ENCODE results near the gene TBC1D9B.

The TBC1D9B gene

DNA sequence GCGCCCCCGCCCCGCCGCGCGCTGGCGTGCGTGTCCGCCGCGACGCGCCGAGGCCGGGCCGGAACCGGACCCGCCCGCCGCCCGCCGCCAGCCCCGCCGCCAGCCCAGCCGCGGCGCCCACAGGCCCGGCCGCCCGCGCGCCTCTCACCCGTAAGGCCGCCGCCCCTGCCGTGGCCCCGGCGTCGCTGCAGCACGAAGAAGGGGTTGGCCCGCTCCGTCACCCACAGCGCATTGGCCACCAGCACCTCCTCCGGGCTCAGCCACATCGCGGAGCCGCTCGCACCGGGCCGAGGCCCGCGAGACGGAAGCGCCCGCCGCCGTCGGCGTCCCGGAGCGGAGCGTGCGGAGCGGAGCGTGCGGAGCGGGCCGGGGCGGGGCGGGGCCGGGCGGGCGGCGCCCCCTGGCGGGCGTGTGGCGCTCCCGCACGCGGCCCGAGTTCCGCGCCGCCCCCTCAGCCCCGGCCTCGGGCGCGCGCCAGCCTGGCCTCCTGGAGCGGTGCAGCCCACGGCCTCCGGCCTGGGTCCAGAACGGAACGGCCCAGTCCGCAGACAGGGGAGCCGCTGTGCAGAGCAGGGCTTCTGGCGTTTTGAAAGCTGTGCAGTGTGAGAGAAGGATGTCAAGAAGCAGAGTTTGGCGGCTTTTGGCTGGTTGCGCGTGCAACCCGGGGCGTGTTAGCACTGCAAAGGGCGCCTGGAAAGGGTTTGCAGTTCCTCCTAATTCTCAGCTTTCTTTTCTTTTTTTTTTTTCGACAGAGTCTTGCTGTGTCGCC is at the start of gene TBC1D9B:
Gene TBC1D9B, minus strand, starts transcription at position 342 of the 769 bp plus-strand sequence. Its CDS starts 76 bp downstream, at position 266.
- TF ChIP-seq, protein P1, sequence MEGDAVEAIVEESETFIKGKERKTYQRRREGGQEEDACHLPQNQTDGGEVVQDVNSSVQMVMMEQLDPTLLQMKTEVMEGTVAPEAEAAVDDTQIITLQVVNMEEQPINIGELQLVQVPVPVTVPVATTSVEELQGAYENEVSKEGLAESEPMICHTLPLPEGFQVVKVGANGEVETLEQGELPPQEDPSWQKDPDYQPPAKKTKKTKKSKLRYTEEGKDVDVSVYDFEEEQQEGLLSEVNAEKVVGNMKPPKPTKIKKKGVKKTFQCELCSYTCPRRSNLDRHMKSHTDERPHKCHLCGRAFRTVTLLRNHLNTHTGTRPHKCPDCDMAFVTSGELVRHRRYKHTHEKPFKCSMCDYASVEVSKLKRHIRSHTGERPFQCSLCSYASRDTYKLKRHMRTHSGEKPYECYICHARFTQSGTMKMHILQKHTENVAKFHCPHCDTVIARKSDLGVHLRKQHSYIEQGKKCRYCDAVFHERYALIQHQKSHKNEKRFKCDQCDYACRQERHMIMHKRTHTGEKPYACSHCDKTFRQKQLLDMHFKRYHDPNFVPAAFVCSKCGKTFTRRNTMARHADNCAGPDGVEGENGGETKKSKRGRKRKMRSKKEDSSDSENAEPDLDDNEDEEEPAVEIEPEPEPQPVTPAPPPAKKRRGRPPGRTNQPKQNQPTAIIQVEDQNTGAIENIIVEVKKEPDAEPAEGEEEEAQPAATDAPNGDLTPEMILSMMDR (IDR thresholded peaks at IDR 0.05; ENCODE audit: unreplicated experiment in 3 of 3), result peak; percentile 17 to 31 (median 27)
- Mint-ChIP-seq H3K27me3 (ENCODE audit: low read depth) (no peaks in the 10 kb centered on the region), H3K36me3 (ENCODE audit: low read depth) (peaks cover 17% of the 10 kb centered on the region), H3K4me1 (peaks cover 5% of the 10 kb centered on the region), H3K4me3 (peak within 1 kb of the TSS; percentile 88 to 91 (median 91)), H3K9me3 (no peaks in the 10 kb centered on the region), H3K27ac (peak within 1 kb of the TSS in 2 of 3 experiments; percentile 39 to 56)

DNA sequence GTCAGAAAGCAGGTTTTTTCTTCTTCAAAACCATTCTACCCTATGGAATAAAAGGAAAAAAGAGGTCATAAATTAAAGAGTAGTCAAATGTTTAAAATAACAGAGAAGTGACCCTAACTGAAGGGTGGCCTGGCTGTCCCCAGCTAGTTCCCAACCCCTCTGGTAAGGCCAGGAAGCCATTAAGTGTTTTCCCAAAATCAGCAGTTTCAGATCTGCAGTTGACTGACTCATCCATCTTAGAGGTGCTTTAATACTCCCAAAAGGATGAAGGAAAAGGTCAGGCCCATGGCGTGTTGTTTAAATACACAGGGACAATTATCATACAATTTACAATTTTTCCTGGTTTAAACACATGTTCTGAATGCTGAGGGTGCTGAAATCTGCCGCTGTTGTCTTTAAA is 47.9 kb upstream of the TBC1D9B start:
- TF ChIP-seq, protein P1 (IDR thresholded peaks at IDR 0.05; ENCODE audit: unreplicated experiment in 3 of 3), result no peak
- Mint-ChIP-seq H3K4me1 (no peaks in the 10 kb centered on the region), H3K4me3 (no peak overlapping the region), H3K27me3 (ENCODE audit: low read depth) (peaks cover 3% of the 10 kb centered on the region), H3K27ac (no peak overlapping the region), H3K9me3 (no peaks in the 10 kb centered on the region), H3K36me3 (ENCODE audit: low read depth) (peaks cover 57% of the 10 kb centered on the region)

DNA sequence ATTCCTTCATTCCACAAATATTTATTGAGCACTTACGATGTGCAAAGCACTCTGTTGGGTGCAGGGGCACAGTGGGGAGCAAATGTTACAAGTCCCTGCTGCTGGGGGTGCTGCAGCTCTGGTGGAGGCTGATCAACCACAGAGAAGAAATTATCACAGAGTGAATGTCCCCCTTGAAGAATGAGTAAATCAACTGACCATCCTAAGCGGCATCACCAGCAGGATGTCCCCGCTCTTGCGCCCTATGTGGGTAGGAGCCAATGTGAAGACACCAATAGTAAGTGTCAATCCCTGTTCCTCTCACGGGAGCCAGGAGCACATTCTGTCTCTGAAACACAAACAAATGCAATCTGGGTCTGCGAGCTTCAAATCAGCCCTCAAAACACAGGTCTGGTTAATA is 47.4 kb upstream of the TBC1D9B start:
- H3K4me1 Mint-ChIP-seq, result no peaks in the 10 kb centered on the region
- TF ChIP-seq, protein P1 (IDR thresholded peaks at IDR 0.05; ENCODE audit: unreplicated experiment in 3 of 3), result no peak
- H3K4me3 Mint-ChIP-seq, result no peak overlapping the region
- no peak overlapping the region for H3K27ac Mint-ChIP-seq
- H3K36me3 Mint-ChIP-seq (ENCODE audit: low read depth), result peaks cover 53% of the 10 kb centered on the region
- H3K27me3 Mint-ChIP-seq (ENCODE audit: low read depth), result peaks cover 3% of the 10 kb centered on the region
- no peaks in the 10 kb centered on the region for H3K9me3 Mint-ChIP-seq

DNA sequence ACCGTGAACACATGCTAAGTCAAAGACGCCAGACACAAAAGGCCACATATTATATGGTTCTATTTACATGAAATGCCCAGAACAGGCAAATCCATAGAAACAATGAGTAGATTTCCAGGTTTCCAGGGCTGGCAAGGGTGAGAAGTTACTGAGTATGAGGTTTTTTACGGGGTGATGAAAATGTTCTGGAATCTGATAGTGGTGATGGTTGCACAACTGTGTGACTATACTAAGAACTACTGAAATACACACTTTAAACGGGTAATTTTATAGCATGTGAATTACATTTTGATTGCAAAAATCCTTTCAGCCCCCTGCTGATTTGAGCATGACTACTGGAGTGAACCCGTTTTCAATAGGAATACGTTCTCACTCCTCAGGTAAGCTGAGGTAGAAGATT is 46.7 kb upstream of the TBC1D9B start:
- no peaks in the 10 kb centered on the region for H3K9me3 Mint-ChIP-seq
- TF ChIP-seq, protein P1 (IDR thresholded peaks at IDR 0.05; ENCODE audit: unreplicated experiment in 3 of 3), result no peak
- peaks cover 3% of the 10 kb centered on the region for H3K27me3 Mint-ChIP-seq (ENCODE audit: low read depth)
- peaks cover 59% of the 10 kb centered on the region for H3K36me3 Mint-ChIP-seq (ENCODE audit: low read depth)
- no peak overlapping the region for H3K27ac Mint-ChIP-seq
- H3K4me3 Mint-ChIP-seq, result no peak overlapping the region
- no peaks in the 10 kb centered on the region for H3K4me1 Mint-ChIP-seq

DNA sequence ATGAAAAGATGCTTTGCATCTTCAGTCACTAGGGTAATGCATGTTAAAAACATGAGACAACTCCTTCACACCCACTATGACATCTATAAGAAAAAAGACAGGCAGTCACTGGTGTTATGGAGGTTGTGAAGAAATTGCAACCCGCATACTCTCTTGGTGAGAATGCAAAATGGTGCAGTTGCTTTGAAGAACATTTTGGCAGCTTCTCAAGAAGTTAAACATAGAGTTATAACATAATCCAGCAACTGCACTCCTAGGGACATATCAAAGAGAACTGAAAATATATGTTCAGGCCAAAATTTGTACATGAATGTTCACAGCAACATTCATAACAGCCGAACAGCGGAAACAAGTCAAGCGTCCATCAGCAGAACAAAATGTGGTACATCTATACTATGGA is 46.3 kb upstream of the TBC1D9B start:
- Mint-ChIP-seq H3K4me1 (no peaks in the 10 kb centered on the region), H3K36me3 (ENCODE audit: low read depth) (peaks cover 56% of the 10 kb centered on the region), H3K9me3 (no peaks in the 10 kb centered on the region), H3K27ac (no peak overlapping the region), H3K27me3 (ENCODE audit: low read depth) (peaks cover 3% of the 10 kb centered on the region), H3K4me3 (no peak overlapping the region)
- TF ChIP-seq, protein P1 (IDR thresholded peaks at IDR 0.05; ENCODE audit: unreplicated experiment in 3 of 3), result no peak
